Activated T-helper 1 cell treated with anti-CD3 and anti-CD28 coated beads, Interleukin-12 subunit alpha, Interleukin-12 subunit beta, Interleukin-2, Interleukin-4 antibody, amounts not matched to agents 30 ng/mL and 10 ng/mL and 1 ng/mL, durations not matched to agents 14 hours and 24 hours and 36 hours (primary cell): ENCODE measurements around the gene FOXE1. TPM values are rescaled to one million over a fixed set of nuclear protein-coding genes. Genes with fewer than 3 reads are reported as not detected.
A peak's percentile ranks its signal among the peaks of the same experiment; 100 is the strongest.

Experiments
- DNase-seq: peaks from one replicate; pipeline ENCODE4 v3.0.0; 2021; ENCODE audit warnings: low spot score
- H3K27ac Mint-ChIP-seq: one replicate; pipeline ENCODE4 v1.8.0; 2021; ENCODE audit warnings: mild to moderate bottlenecking, mixed read lengths
- H3K27me3 Mint-ChIP-seq: one replicate; pipeline ENCODE4 v1.8.0; 2022; ENCODE audit warnings: mild to moderate bottlenecking, moderate library complexity, mixed read lengths; ENCODE audit not compliant: insufficient read depth
- H3K36me3 Mint-ChIP-seq: one replicate; pipeline ENCODE4 v1.8.0; 2021; ENCODE audit warnings: low read depth, mixed read lengths
- H3K4me1 Mint-ChIP-seq: one replicate; pipeline ENCODE4 v1.8.0; 2021; ENCODE audit warnings: low read depth, mixed read lengths
- H3K4me3 Mint-ChIP-seq: one replicate; pipeline ENCODE4 v1.8.0; 2021; ENCODE audit warnings: mild to moderate bottlenecking, moderate library complexity, mixed read lengths
- H3K9me3 Mint-ChIP-seq: one replicate; pipeline ENCODE4 v1.8.0; 2021; ENCODE audit warnings: mixed read lengths
- intact Hi-C: fragments of 100-400 bp; cut with micrococcal nuclease; formaldehyde crosslinking; loops from one replicate; pipeline ENCODE4 v1.15.1; 2024
- total RNA-seq: library from RNA; stranded (reverse); gene quantifications from 2 replicates; pipeline ENCODE4 v1.2.3, GENCODE V29; 2022

The FOXE1 gene
- total RNA-seq = 0.05 TPM in 1 of 2 replicates, not detected in the other

DNA sequence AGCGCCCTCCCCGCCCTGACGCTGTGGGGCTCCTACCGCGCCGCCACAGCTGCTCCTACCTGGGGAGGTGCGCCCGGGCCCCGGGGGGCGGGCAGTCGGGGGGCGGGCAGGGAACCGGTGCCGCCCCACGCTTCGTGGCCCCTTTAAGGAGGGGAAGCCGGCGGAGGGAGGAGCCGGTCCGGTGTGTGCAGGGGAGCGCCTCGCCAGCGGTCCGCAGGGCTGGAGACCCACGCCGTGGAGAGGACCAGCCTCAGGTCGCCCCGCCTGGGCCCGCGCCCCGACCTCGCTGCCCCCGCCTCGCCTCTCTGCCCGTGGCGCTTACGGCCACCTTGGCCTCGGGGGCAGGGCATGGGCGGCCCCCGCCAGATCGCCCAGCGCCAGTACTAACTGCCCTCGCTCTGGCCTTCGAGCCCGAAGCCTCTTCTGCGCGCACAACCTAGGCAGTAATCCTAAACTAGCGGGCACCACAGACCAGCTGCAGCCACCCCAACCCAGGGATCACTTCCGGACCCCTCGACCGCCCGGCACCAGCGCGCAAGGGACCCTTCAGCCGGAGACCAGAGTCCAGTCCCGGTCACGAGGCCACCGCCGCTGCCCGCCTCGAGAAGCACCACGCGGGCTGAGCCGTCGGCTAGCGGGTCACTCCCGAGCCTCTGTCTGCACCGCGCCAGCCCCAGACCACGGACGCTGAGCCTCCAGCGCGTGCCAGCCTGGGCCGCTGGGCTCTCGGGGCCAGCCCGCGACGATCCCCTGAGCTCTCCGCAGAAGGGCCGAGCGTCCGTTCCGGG, at the start of gene FOXE1:
Gene FOXE1, plus strand, starts transcription at position 171 of the 788 bp plus-strand sequence. CDS start 689 bp downstream, outside the sequence.
- Mint-ChIP-seq H3K27me3 (peaks cover 78% of the 10 kb centered on the region), H3K27ac (peak within 1 kb of the TSS; percentile 42), H3K9me3 (no peaks in the 10 kb centered on the region), H3K4me1 (peaks cover 24% of the 10 kb centered on the region), H3K36me3 (no peaks in the 10 kb centered on the region), H3K4me3 (peak within 1 kb of the TSS; percentile 74)
- no peak for DNase-seq
- intact Hi-C loops = loop anchor here (2.0 to 10.0 kb wide), 4 partner anchors 49 to 628 kb away; partner anchors contain the start of gene TMOD1

GRCh38 chr9:97804059-97804365, 49.0 kb upstream of the FOXE1 start:
- no peak for DNase-seq
- intact Hi-C loops = loop anchor here (10.0 kb wide), 1 partner anchor 451 kb away; the partner anchor contains the start of gene TBC1D2
- peaks cover 17% of the 10 kb centered on the region for H3K4me1 Mint-ChIP-seq
- no peak overlapping the region for H3K27ac Mint-ChIP-seq
- peaks cover 26% of the 10 kb centered on the region for H3K27me3 Mint-ChIP-seq
- no peaks in the 10 kb centered on the region for H3K9me3 Mint-ChIP-seq
- peak overlapping the region; percentile 76 for H3K4me3 Mint-ChIP-seq
- peaks cover 1% of the 10 kb centered on the region for H3K36me3 Mint-ChIP-seq

DNA sequence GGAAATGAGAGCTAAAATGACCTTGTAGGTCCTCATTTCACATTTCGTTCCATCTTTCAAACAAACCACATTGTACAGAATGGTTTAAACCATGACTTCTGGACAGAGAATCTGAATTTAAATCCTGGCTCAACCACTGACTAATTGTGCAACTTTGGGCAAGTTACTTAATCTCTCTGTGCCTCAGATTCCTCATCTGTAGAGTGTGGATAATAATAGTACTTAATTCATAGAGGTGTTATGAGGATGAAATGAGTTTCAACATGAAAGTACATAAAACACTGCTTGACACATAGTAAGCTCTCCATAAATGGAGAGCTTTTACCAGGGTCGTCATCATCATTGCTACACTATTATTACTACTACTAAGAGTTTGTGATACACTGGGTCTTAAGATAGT, 46.3 kb upstream of the FOXE1 start:
- Mint-ChIP-seq H3K9me3 (no peaks in the 10 kb centered on the region), H3K4me3 (no peak overlapping the region), H3K27me3 (peaks cover 17% of the 10 kb centered on the region), H3K27ac (no peak overlapping the region), H3K4me1 (peaks cover 20% of the 10 kb centered on the region), H3K36me3 (peaks cover 1% of the 10 kb centered on the region)
- DNase-seq = no peak
- intact Hi-C loops = loop anchor here (10.0 kb wide), 1 partner anchor 448 kb away; the partner anchor contains the start of gene TBC1D2

DNA sequence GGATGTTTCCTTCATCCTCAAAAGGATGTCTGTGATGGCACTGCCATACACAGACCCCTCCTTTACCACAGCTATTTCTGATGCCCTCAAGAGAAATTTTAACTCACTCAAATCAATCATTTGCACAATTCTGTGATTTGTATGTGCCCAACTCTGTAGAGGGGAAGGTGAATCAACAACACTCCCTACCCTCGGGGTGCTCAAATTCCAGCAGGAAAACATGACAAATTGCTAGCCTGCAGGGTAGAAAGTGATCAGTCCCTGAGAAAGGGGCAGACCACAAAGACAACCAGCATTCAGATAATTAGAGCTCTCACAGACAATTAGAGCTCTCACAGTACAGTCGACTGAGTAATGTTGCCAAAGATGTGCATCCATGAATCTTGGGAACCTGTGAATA, 45.3 kb upstream of the FOXE1 start:
- no peak overlapping the region for H3K27ac Mint-ChIP-seq
- intact Hi-C loops = loop anchor here (10.0 kb wide), 1 partner anchor 447 kb away; the partner anchor contains the start of gene TBC1D2
- no peaks in the 10 kb centered on the region for H3K9me3 Mint-ChIP-seq
- peaks cover 17% of the 10 kb centered on the region for H3K27me3 Mint-ChIP-seq
- DNase-seq = no peak
- peaks cover 14% of the 10 kb centered on the region for H3K4me1 Mint-ChIP-seq
- no peak overlapping the region for H3K4me3 Mint-ChIP-seq
- H3K36me3 Mint-ChIP-seq = no peaks in the 10 kb centered on the region

DNA sequence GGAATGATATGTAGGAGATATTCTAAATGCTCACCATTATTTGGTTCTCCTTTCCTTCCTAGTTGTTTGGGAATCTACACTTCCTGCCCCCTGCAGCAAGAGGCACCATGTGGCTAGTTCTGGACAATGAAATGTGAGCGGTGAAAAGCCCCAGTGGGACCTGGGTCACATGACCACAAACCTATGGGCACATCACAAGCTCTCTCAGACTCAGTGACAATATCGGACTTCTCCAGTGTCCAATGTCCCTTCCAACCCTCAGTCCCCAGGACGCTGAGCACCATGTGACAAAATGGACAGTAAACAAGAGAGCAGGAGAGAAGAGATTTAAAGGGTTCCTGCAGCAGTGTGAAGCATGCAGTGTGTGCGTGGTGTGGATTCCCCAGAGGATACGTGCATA, 44.6 kb upstream of the FOXE1 start:
- H3K27me3 Mint-ChIP-seq = peaks cover 19% of the 10 kb centered on the region
- no peaks in the 10 kb centered on the region for H3K9me3 Mint-ChIP-seq
- peaks cover 8% of the 10 kb centered on the region for H3K4me1 Mint-ChIP-seq
- no peak overlapping the region for H3K27ac Mint-ChIP-seq
- no peak overlapping the region for H3K4me3 Mint-ChIP-seq
- intact Hi-C loops = loop anchor here (10.0 kb wide), 1 partner anchor 446 kb away; the partner anchor contains the start of gene TBC1D2
- no peak for DNase-seq
- H3K36me3 Mint-ChIP-seq = no peaks in the 10 kb centered on the region

DNA sequence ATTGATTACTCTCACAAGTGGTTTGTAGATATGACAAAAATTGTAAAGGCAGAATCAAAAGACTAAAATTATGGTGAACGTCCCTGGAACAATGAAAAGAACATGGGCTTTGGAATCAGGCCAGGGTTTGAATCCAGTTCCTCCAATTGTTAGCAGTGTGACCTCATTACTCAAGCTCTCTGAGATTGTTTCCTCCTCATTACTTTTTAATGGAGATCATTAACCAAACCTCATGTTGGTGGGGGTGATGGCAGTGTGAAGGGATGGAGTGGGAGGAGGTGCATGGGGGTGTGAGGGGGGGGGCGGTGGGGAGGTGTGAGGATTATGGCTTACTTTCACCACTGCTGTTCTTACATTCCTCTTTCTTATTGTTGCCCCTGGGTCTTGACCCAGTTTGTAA, 44.1 kb upstream of the FOXE1 start:
- Mint-ChIP-seq H3K4me3 (no peak overlapping the region), H3K27me3 (peaks cover 19% of the 10 kb centered on the region), H3K4me1 (peaks cover 7% of the 10 kb centered on the region), H3K9me3 (no peaks in the 10 kb centered on the region), H3K36me3 (no peaks in the 10 kb centered on the region), H3K27ac (no peak overlapping the region)
- intact Hi-C loops = loop anchor here (10.0 kb wide), 1 partner anchor 446 kb away; the partner anchor contains the start of gene TBC1D2
- DNase-seq = no peak

DNA sequence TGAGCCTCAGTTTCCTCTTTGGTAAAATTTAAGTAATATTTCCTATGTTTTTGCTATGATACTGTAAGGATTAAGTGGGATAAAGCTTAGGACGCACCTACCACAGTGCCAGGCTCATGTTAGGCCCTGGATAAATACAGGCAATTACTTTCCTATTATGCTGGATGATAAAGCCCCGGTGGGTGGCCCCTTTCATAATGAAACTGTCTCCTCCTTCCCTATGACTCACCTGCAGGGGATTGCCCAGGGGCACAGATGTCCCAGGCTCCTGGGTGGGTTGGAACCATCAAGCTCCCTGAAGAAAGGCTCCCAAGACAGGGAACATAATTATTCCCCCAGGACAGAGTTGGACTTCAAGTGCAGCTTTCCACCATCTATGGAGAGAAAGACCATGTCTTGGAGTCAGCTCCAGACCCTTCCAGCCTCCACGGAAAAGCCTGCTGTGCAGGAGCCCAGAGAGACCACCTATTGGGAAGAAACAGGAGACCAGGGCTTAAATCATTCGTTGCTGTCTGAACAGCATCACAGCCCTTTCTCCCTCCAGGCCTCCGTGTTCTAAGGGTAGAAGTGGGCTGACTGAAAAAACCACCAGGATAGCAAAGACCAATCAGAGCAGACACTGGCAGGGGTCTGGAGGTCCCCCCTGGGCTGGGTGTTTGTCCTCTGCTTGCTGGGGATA, 43.2 kb upstream of the FOXE1 start:
- DNase-seq = no peak
- intact Hi-C loops = loop anchor here (10.0 kb wide), 1 partner anchor 445 kb away; the partner anchor contains the start of gene TBC1D2
- H3K4me1 Mint-ChIP-seq = peaks cover 3% of the 10 kb centered on the region
- H3K27ac Mint-ChIP-seq = peak overlapping the region; percentile 5
- peaks cover 20% of the 10 kb centered on the region for H3K27me3 Mint-ChIP-seq
- no peak overlapping the region for H3K4me3 Mint-ChIP-seq
- H3K9me3 Mint-ChIP-seq = no peaks in the 10 kb centered on the region
- H3K36me3 Mint-ChIP-seq = no peaks in the 10 kb centered on the region

- no peaks in the 10 kb centered on the region for H3K36me3 Mint-ChIP-seq
- peaks cover 3% of the 10 kb centered on the region for H3K4me1 Mint-ChIP-seq
- H3K4me3 Mint-ChIP-seq = no peak overlapping the region
- H3K9me3 Mint-ChIP-seq = no peaks in the 10 kb centered on the region
- H3K27me3 Mint-ChIP-seq = peaks cover 16% of the 10 kb centered on the region
- H3K27ac Mint-ChIP-seq = no peak overlapping the region
- no peak for DNase-seq
- intact Hi-C loops = no loop called here
These were observed 41.3 kb upstream of the FOXE1 start for GRCh38 chr9:97811533-97812246.

DNA sequence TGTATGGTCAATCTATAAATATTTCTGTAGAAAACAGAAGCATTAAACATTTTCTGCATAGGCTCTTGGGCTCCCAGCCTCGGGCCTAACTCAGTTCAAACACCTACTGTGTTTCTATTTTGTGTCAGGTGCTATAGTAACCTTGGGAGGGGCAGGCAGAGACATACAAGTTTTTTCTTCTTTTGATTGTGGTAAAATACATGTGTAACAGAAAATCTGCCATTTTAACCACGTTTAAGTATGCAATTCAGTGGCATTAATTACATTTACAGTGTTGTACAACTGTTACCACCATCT, 40.8 kb upstream of the FOXE1 start:
- Mint-ChIP-seq H3K4me3 (no peak overlapping the region), H3K27ac (no peak overlapping the region), H3K9me3 (no peaks in the 10 kb centered on the region), H3K36me3 (no peaks in the 10 kb centered on the region), H3K27me3 (peaks cover 16% of the 10 kb centered on the region), H3K4me1 (peaks cover 3% of the 10 kb centered on the region)
- intact Hi-C loops = no loop called here
- DNase-seq = no peak

- intact Hi-C loops = no loop called here
- Mint-ChIP-seq H3K9me3 (no peaks in the 10 kb centered on the region), H3K4me3 (no peak overlapping the region), H3K36me3 (no peaks in the 10 kb centered on the region), H3K27ac (no peak overlapping the region), H3K4me1 (peaks cover 3% of the 10 kb centered on the region), H3K27me3 (peaks cover 20% of the 10 kb centered on the region)
- no peak for DNase-seq
These were observed 40.0 kb upstream of the FOXE1 start for GRCh38 chr9:97813072-97813471.

DNA sequence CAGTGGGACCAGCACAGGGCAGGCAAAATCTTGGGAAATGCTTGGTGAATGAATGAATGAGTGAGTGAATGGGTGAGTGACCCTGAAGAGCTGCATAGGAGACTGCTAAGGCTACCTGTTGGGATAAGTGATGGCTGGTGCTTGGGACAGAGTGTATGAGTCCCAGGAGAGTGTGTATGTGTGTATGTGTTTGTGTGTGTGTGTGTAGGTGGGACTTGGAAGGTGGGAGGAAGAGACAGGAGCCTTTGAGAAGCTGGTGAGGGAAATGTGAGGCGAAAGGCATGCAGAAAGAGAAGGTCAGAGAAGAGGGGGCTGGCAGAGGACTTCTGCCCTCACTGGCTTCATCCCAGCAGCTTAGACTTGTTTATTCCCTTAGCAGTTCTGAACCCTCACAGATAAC, 33.3 kb upstream of the FOXE1 start:
- no peaks in the 10 kb centered on the region for H3K36me3 Mint-ChIP-seq
- H3K9me3 Mint-ChIP-seq = peaks cover 3% of the 10 kb centered on the region
- no peaks in the 10 kb centered on the region for H3K4me1 Mint-ChIP-seq
- H3K27me3 Mint-ChIP-seq = peaks cover 32% of the 10 kb centered on the region
- H3K27ac Mint-ChIP-seq = no peak overlapping the region
- DNase-seq = no peak
- intact Hi-C loops = no loop called here
- H3K4me3 Mint-ChIP-seq = no peak overlapping the region

- Mint-ChIP-seq H3K4me3 (no peak overlapping the region), H3K4me1 (no peaks in the 10 kb centered on the region), H3K27ac (no peak overlapping the region), H3K9me3 (peaks cover 5% of the 10 kb centered on the region), H3K27me3 (peaks cover 33% of the 10 kb centered on the region), H3K36me3 (no peaks in the 10 kb centered on the region)
- DNase-seq = no peak
- intact Hi-C loops = no loop called here
These were observed 32.7 kb upstream of the FOXE1 start for GRCh38 chr9:97820373-97820772.
